Activated naive CD4-positive, alpha-beta T cell (primary cell): Measurements from ENCODE around the gene WNT16.
"Not testable (repeated sequence)": the region's sequence is repeated elsewhere in the genome, so short reads cannot be mapped to it uniquely, and the experiment has no call there.

Experiments used
- DNase-seq, 4 experiments: peaks; one replicate each; lab custom pipeline; 2025; lab: John Stamatoyannopoulos, UW

The WNT16 gene

DNA sequence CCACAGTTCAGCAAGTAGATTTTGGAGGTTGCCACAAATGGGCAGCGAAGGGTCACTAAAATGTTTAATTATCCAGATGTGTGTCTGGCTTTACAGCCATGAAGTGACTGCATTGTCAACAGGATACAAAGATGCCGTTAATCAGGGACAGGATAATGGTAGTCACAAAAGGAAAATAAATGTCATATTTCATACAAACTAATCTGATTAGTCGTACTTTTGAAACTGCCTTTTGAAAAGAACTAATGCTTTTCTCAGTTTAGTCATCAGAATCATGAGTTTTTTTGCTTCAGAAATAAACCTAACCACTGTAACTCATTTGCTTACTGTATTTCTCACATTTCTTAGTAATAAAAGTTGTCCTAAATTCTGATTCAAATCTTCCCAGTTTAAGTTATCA lies 22.2 kb upstream of the WNT16 start:
- DNase-seq = no peak

GRCh38 chr7:121307021-121307574 lies 21.7 kb upstream of the WNT16 start:
- no peak for DNase-seq

DNA sequence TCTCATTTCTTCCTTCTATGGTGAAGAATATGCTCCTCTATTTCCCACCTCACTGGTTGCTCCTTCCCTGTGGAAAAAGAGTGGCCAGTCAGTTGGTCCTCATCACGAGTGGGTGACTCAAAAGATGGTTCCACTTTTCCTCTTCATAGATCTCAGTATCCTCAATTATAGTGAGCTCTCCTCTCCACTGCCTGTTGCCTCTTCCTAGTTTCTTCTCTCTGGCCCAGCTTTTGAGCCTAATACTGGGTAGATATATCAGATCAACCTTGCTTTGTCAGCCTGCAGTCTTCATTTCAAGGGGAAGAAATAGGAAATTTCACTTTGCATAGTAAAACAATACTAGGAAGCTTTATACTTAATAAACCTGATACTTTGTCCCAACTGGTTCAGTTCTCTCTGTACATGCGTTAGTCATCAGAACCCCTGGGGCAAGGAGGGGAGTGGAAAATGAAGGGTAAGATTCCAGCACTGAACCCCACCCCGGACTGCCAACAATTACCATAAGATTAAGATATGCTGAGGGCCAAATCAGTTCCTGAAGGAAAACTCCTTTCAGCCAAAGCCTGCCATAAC lies 15.5 kb upstream of the WNT16 start:
- DNase-seq = no peak

- DNase-seq = no peak
Observed at GRCh38 chr7:121313793-121314676, 14.8 kb upstream of the WNT16 start.

GRCh38 chr7:121315170-121315569 lies 13.6 kb upstream of the WNT16 start:
- not testable (repeated sequence) for DNase-seq

- DNase-seq = no peak
Observed at GRCh38 chr7:121322460-121322859, 6.3 kb upstream of the WNT16 start.

GRCh38 chr7:121323515-121324302 lies 5.1 kb upstream of the WNT16 start:
- no peak for DNase-seq

DNA sequence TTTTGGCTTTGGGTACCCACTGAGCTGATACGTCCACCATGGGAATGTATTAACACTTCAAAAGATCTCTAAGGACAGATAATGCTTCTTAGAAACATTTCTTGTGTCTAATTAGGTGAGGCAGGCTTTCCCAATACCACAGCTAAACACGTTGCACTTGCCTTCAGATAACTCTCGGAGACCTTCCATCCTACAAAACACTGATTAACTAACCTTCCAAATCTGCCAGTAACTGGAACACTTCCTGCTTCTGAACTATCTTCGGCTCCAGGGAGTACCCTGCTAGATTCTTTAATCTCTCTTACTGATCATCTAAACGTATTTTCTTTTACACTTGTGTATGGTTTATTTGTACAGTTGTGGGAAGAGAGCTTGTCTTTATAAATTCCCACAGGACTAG lies 1.1 kb upstream of the WNT16 start:
- no peak for DNase-seq

- DNase-seq = no peak
Observed at GRCh38 chr7:121329191-121330052, 622 bp downstream of the WNT16 start.

- no peak for DNase-seq
Observed at GRCh38 chr7:121330053-121330833, 1.4 kb downstream of the WNT16 start.

DNA sequence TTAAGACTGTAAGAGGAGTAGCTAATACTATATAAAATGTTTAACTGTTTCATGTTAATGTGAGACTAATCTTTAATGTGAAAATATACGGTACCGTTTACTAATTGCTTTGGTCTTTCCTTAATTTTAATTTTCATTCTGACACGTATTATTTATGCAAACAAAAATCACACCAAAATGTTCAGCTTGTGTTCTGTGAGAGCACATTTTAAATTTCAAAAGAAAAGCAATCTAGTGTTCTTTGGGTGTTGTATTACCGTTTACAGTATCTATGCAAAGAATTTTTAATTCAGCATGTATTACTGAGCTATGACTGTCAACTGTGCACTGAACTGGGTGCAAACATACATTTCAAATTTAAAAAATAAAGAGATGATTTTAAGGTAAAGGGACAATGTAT lies 2.2 kb downstream of the WNT16 start:
- DNase-seq = no peak

GRCh38 chr7:121331574-121331973 lies 2.8 kb downstream of the WNT16 start:
- no peak for DNase-seq

GRCh38 chr7:121334376-121334775 lies 5.6 kb downstream of the WNT16 start:
- no peak for DNase-seq

- no peak for DNase-seq
Observed at GRCh38 chr7:121334875-121335648, 6.3 kb downstream of the WNT16 start.

GRCh38 chr7:121336579-121336978 lies 7.8 kb downstream of the WNT16 start:
- DNase-seq = no peak

DNA sequence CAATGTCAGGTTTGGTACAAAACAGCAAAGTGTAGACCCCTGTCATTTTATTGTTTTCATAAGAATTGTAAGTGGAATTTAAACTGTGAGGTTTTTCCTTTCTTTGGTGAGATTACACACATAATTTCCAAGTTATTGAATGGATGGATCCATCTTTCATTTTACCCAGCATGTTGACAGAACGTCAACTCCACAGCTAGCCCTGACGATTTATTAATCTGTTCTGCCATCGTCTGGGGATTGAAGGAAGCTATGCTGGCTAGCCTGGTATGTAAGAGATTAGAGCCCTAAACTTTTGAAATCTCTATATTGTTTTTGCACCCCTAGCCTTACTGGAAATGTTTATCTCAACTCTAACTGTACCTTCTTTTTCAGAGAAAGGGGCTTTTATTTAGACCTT lies 8.6 kb downstream of the WNT16 start:
- no peak for DNase-seq

GRCh38 chr7:121339082-121339481 lies 10.3 kb downstream of the WNT16 start:
- DNase-seq = no peak

DNA sequence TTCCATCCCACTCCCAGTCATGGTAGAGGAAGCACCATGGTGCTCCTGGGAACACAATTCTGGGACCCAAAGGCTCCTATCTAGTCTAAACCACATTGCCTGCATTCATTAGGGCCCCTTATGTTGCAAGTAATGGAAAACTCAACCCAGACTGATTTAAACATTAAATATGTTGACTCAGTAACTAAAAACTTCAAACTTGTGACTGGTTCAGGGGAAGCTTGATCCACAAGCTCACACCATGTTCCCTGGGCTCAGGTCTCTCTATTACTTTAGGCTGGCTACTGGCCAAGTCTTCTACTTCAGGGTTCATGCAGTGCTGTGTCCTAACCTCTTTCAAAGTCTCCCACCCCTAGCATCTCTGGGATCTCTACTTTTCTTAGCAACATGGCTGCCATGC lies 13.1 kb downstream of the WNT16 start:
- DNase-seq = no peak

- no peak for DNase-seq
Observed at GRCh38 chr7:121342631-121343030, 13.8 kb downstream of the WNT16 start.

DNA sequence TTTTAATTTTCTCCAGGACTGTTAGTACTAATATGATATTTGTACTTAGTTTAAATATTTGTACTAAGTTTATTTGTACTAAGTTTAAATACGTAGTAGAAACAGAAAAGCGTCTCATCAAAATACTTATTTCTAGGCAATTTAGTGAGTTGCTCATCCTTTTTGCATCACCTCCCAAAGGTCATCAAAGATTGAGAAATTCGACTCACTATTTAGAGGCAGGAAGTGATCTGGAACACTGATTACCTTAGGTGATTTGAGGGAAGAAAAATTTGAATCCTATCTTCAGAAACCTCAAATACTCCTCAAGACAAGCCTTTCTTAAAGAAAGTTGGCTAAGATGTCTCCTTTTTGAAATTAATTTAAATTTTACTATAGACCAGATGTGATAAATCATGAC lies 14.5 kb downstream of the WNT16 start:
- no peak for DNase-seq
